Activated T-cell treated with anti-CD3 and anti-CD28 coated beads for 1 hour (primary cell): ENCODE results near the gene RIN1.
"Not testable (repeated sequence)": the region's sequence is repeated elsewhere in the genome, so short reads cannot be mapped to it uniquely, and the experiment has no call there.

ENCODE experiments used
- DNase-seq: peaks from one replicate; pipeline ENCODE4 v3.0.0-alpha.2; 2020; ENCODE audit warnings: low read depth

The RIN1 gene

GRCh38 chr11:66359662-66360087, 23.4 kb upstream of the RIN1 start:
- DNase-seq, result no peak

DNA sequence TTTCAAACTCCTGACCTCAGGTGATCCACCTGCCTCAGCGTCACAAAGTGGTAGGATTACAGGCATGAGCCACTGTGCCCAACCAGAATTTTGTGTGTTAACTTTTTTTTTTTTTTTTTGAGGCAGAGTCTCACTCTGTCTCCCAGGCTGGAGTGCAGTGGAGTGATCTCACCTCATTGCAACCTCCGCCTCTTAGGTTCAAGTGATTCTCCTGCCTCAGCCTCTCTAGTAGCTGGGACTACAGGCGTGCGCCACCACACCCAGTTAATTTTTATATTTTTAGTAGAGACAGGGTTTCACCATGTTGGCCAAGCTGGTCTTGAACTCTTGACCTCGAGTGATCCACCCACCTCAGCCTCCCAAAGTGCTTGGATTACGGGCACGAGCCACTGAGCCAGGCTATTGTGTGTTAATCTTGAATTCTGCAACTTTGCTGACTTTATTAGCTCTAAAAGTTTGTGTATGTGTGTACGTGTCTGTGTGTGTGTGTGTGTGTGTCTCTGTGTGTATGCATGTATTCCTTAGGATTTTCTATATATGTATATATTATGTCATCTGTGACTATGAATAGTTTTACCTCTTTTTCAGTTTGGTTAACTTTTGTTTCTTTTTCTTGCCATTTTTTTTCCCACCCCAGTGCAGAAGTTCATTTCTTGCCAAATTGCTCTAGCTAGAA, 14.5 kb upstream of the RIN1 start:
- DNase-seq, result not testable (repeated sequence)

GRCh38 chr11:66349084-66349386, 12.8 kb upstream of the RIN1 start:
- no peak for DNase-seq

DNA sequence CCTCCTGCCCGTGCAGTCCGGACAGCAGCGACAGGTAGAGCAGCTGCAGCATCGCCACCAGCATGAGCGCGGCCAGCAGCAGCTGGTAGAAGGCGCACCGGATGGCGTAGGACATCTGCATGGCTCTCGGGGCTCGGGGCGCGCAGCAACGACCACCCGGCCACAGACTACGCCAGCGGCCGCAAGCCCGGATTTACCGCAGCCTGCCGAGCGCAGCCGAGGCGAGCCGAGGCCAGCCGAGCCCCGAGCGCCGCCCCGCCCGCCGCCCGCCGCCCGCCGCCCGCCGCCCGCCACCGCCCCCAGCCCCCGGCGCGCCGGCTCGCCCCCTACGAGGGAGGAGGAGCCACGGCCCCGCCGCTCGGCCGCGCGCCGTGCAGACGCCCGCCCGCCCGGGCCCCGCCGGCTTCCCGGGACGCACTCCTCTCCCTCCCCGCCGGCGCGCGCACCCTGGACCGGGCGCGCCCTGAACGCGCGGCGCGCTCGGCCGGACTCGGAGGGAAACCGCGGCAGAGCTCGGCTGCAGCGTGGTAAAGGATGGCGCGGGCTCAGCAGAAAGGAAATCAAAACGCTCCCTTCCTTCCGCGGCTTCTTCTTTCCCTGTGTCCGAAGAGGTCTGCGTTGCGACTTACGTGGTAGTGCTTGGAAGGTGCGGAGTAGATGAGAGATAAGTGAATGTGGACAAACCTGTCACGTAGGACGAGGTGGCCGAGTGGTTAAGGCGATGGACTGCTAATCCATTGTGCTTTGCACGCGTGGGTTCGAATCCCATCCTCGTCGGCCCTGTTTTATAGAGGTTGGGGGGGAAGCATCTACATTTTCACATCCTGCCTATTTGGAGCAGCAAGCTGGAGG, 11.4 kb upstream of the RIN1 start, which contains the start of gene B4GAT1:
TSS of gene B4GAT1 (minus strand) at position 205 of the 852 bp plus-strand sequence. CDS start at position 121, 84 bp downstream.
- peak; percentile 67 for DNase-seq

DNA sequence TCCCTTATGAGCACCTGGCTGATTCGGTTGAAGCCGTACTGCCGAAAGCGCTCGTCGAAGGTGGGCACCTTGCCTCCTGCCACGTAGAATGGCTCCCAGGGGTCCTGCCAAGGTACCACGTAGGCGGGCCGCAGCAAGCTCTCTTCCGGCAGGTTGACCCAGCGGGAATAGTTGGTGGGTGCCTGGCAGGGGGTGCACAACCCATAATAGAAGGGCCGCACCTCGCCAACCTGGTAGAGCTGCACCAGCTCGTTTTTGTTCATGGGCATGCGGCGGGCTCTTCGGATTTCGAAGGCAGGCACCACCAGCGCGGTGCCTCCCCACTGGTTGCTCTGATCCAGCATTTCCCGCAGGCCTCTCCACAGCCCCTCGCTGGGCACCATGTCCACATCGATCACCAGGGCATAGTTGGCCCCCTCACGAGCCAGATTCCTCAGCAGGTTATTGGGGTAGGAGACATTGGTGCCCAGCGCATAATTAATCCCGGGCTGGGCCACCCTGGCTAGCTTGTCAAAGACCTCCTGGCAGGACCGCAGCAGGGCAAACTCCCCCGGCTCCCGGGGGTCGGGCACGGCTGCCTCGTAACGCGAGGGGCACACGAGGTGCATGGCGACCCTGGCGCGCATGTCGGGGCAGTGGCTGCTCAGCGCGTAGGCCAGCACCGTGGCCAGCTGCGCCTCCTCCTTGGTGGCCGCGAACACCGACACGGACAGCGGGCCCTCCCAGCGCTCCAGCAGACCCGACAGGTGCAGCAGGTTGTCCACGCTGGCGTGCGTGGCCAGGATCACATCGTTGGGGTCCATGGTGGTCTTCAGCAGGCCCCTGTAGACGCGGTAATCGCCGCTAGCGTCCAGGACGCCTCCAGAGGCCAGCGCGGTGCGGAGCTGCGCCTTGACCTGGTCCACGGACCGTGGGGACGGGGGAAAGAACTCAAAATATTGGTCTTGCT, 10.5 kb upstream of the RIN1 start:
- no peak for DNase-seq

DNA sequence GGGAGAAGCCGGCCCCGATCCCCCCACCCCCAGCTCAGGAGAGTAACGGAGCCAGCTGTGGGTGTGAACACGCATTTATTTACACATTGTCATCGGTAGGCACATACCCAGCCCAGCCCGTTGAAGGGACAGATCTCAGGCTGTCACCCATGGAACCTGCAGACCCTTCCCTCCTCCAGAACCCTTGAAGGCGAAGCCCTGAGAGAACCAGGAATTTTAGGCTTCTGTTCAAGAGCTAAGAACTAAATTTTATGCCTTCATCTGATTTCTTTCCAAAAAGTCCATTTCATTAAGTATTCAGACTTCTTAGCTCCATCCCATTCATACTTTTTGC, 9.0 kb upstream of the RIN1 start:
- DNase-seq, result no peak

DNA sequence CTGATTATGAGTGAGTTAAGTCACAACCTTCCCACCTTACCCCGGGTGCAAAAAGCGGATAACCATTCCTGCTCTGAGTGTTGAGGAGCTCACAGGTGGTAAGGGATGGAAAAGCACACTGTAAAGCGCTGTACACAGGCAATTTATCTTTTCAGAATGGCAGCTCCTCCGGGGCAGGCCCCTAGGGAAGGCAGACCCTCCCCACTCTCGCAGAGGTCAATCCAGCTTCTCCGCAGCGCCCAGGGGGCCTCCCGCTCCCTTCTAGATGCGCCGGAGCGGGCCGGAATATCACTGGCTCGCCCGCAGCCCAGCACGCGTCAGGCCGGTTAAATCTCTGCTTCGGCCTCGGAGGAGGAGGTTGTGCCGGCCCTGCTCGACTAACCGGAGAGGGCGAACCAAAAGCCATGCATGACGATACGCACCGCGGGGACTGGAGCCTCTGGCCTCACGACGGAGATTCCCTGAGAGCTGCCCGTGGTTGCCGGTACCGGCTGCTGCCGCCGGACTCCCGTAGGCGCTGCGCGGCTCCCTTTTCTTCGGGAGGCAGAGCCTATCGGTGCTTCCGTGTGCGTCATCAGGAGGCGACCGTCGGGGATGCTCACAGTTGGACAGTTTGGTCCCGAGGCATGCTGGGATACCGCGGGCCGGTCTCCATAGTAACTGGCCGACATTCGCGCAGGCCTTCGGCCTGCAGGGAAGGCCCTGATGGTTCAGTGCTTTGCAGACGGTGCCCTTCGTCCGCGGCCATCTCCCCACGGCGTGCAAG, 8.5 kb upstream of the RIN1 start, which contains the start of gene BRMS1:
TSS of gene BRMS1 (minus strand) at position 555 of the 766 bp plus-strand sequence. CDS start 2,870 bp downstream, outside the sequence.
- peak; percentile 95 for DNase-seq

- DNase-seq, result no peak
Measured at GRCh38 chr11:66343176-66343575, 6.9 kb upstream of the RIN1 start.

DNA sequence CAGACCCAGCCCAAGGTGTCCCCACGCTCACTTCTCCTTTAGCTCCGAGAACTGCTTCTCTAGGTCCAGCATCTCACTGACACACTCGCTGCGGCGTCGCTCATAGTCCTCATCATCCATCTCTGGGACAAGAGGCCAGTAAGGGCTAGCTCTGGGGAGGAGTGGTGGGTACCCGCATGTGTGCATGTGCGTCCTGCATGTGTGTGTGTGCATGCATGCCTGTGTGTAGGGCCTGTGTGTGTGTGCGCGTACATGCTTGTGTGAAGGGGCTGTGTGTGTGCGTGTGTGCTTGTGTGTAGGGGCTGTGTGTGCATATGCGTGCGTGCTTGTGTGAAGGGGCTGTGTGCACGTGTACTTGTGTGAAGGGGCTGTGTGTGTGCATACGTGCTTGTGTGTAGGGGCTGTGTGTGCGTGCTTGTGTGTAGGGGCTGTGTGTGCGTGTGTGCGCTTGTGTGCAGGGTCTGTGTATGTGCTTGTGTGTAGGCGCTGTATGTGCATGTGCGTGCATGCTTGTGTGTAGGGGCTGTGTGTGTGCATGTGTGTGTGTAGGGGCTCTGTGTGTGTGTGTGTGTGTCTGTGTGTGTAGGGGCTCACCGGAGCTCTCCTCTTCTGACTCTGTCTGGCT, 5.4 kb upstream of the RIN1 start:
- no peak for DNase-seq

DNA sequence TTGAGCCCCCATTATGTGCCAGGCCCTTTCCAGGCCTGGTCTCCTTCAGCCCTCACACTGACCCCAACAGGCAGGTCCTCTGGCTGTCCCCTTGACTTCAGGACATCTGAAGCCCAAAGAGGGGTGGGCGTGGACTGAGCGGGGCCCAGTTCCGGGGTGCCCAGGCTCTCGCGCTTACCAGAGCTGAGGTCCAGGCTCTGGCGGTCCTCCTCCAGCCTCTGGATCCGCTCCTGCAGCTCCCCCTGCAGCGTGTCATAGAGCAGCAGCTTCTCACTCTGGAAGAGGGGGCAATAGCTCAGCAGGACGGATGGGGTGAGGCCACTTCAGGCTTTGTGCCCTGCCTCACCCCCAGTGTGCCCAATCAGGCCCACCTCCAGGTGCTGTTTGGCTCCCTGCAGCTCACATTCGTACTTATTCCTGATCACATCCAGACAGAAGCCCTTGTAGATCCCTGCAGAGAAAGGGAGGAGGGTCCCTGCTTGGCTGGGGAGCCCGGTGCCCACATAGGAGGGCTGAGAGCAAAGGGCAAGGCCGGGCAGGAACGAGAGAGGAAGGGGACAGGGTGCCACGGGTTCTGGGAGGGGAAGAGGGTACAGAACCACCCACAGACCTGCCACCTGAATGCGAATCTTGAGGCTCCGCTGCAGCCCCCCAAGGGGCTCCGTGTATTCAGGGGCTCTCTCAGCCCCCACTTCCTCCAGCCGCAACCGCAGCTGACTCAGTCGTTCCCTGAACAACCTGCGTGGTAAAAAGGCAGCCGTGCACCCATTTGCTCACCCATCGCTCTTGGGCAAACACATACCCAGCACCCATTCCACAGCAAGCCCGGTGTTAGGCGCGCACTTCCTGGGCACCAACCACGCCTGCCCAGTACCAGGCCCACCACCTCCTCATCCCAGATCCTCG, 4.6 kb upstream of the RIN1 start:
- DNase-seq, result no peak

DNA sequence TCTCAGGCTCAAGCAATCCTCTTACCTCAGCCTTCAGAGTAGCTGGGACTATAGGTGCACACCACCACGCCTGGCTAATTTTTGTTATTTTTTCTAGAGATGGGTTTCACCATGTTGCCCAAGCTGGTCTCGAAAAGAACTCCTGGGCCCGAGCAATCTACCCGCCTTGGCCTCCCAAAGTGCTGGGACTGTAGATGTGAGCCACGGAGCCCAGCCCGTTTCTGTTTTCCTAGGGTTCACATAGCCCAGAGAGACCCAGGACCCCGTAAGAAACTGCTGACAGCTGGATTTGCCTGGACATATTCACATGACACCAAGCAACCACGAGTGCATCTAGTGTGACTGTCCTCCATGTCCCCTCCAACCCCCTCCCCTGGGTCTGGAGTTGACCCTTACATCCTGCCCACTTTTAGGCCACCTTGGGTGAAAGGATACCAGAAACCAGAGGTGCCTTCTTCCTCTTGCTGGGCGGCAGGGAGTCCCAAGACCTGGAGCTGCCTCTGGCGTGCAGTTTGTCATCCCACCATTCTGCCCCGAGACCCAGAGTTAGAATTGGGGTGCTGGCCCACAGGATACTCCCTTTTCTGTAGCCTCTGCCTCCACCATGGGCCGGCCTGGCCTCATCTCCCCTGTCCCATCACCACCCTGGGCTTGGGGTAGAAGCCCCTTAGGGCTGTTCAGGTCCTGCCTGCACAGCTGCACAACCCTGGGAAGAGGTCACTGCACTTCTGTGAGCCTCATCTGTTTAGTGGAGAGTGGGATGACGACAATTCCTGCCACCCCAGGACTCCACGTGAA, 3.7 kb upstream of the RIN1 start:
- no peak for DNase-seq

- no peak for DNase-seq
Measured at GRCh38 chr11:66339162-66339675, 3.0 kb upstream of the RIN1 start.

DNA sequence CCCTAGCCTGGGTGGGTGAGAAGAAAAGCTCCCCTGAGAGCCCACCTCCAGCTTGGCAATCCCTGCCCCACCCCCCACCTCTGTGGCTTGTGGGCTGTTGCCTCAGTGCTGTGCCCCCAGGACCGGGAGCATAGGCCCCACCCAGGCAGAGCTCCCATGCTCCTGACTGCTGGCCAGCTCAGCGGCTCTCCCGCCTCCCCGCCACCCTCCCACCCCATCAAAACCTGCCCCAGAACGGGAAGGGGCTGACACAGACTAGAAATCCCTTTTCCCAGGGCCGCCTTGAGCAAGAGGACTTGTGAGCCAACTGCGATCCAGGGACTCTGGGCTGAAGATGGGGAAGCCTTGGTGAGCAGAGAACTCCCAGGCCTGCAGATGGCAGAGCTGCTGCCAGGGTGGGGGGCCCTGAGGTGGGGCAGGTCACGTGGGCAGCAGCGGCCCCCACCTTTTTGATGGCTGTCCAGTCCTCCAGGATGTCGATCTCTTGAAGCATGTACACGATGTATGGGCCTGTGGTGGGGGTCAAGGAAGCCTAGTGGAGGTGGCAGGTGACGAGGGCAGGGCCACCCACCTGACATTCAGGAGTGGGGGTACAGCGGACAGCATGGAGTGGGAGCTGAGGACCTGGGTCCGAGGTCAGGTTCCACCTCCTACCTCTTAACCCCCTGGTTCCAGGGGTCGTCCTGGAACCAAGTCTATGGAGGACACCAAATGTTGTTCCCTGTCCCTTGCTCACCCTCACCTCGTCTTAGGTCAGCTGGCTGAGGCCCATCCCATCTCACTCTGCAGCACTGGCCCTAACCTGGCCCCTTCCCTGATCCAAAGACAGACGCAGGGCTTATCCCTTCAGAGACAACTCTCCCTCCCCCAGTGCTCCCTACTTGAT, 2.3 kb upstream of the RIN1 start:
- no peak for DNase-seq

DNA sequence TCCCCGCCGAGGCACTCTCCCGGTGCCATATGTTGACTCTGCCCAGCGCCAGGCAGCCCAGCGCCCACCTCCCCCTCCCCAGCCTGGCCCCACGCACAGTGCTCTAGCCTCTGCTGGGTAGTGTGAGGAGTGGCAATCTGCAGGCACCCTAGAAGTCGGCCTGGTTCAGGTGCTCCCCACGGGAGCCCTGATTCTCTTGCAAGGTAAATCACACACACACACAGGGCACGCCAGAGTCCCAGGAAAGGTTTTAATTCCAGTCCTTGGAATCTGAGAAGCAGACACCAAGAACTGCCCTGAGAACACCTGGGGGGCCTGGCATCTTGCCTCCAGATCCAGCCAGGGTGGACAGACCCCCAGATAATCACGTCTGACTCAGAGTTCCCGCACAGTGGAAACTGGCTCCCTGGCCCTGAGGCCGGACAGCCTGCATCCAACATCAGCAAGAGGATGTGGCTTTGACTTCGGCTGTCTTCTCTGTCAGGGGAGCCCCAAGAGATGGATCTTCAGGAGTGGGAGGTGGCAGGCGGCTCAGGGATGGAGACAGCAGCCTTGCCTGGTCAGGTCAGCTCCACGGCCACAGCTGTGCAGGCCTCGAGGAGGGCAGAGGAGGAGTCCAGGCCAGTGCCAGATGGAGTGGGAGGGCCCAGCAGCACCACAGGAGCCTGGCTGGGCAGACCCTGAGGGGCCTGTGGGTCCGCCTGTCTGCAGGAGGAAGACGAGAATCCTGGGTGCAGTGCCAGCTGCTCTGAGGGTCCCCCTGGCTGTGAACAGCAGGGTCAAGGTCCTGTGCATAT, 1.1 kb upstream of the RIN1 start:
- no peak for DNase-seq

- no peak for DNase-seq
Measured at GRCh38 chr11:66335531-66336233, 552 bp downstream of the RIN1 start.
